Keratinocyte (primary cell): ENCODE data around the gene ANKMY2. TPM values are rescaled to one million over a fixed set of nuclear protein-coding genes. Genes with fewer than 3 reads are reported as not detected.

Experiments used
- DNase-seq: peaks from one replicate; pipeline ENCODE4 v3.0.0-alpha.2; 2011; ENCODE audit warnings: low read depth, missing footprints, low spot score
- FAIRE-seq: peaks from 2 replicates; lab custom pipeline; 2011; peaks lifted over from hg19 to GRCh38; lab: Jason Lieb, UNC
- H2AFZ ChIP-seq: 2 replicates; pipeline ENCODE4 v1.6.0; 2012; ENCODE audit warnings: low read length, control low read depth, inconsistent platforms; ENCODE audit not compliant: control insufficient read depth
- H3K27ac ChIP-seq: 2 replicates; pipeline ENCODE4 v1.5.1; 2011; ENCODE audit warnings: low read length; ENCODE audit not compliant: control insufficient read depth, insufficient read depth
- H3K27me3 ChIP-seq: 3 replicates; pipeline ENCODE4 v1.6.0; 2011; ENCODE audit warnings: low read length; ENCODE audit not compliant: control insufficient read depth, insufficient read depth; ENCODE audit errors: extremely low read depth
- H3K36me3 ChIP-seq, 2 experiments: 2 replicates in 1 of 2; 3 replicates in 1 of 2; pipeline ENCODE4 v1.5.1; 2011; ENCODE audit warnings: low read length in 2 of 2, mild to moderate bottlenecking in 1 of 2; ENCODE audit not compliant: control insufficient read depth in 2 of 2, insufficient read depth in 2 of 2; ENCODE audit errors: extremely low read depth in 1 of 2
- H3K4me1 ChIP-seq: 3 replicates; pipeline ENCODE4 v1.5.1; 2011; ENCODE audit warnings: low read length; ENCODE audit not compliant: control insufficient read depth, insufficient read depth; ENCODE audit errors: extremely low read depth
- H3K4me2 ChIP-seq: 3 replicates; pipeline ENCODE4 v1.6.0; 2011; ENCODE audit warnings: low read depth, low read length; ENCODE audit not compliant: control insufficient read depth, insufficient read depth; ENCODE audit errors: extremely low read depth
- H3K4me3 ChIP-seq, 3 experiments: fragments of 200-600 bp in 1 of 3; sonication (generic) in 1 of 3; 2 replicates in 2 of 3; 3 replicates in 1 of 3; pipeline ENCODE4 v1.5.1; 2011 to 2016; ENCODE audit warnings: low read length in 3 of 3, mild to moderate bottlenecking in 3 of 3, control low read depth in 2 of 3, inconsistent platforms in 1 of 3, low read depth in 1 of 3, mixed read lengths in 1 of 3, mixed run types in 1 of 3, moderate library complexity in 1 of 3; ENCODE audit not compliant: control insufficient read depth in 2 of 3, insufficient read depth in 2 of 3; ENCODE audit errors: extremely low read depth in 1 of 3
- H3K79me2 ChIP-seq: 2 replicates; pipeline ENCODE4 v1.6.0; 2012; ENCODE audit warnings: low read length; ENCODE audit not compliant: control insufficient read depth, insufficient read depth
- H3K9ac ChIP-seq: 3 replicates; pipeline ENCODE4 v1.6.0; 2011; ENCODE audit warnings: low read length; ENCODE audit not compliant: control insufficient read depth, insufficient read depth; ENCODE audit errors: extremely low read depth
- H3K9me1 ChIP-seq: 3 replicates; pipeline ENCODE4 v1.6.0; 2011; ENCODE audit warnings: low read length; ENCODE audit not compliant: control insufficient read depth, insufficient read depth; ENCODE audit errors: extremely low read depth
- H3K9me3 ChIP-seq: 2 replicates; pipeline ENCODE4 v1.5.1; 2012; ENCODE audit warnings: low read depth, low read length; ENCODE audit not compliant: control insufficient read depth
- H4K20me1 ChIP-seq: 3 replicates; pipeline ENCODE4 v1.6.0; 2011; ENCODE audit warnings: low read length; ENCODE audit not compliant: control insufficient read depth, insufficient read depth; ENCODE audit errors: extremely low read depth
- CTCF ChIP-seq, 3 experiments: IDR thresholded peaks in 1 of 3; conservative IDR thresholded peaks in 1 of 3; optimal IDR thresholded peaks in 1 of 3; 2 replicates in 2 of 3; 3 replicates in 1 of 3; pipeline versions ENCODE3 to v1.5.1; 2011; ENCODE audit warnings: low read length in 3 of 3, mild to moderate bottlenecking in 3 of 3, moderate library complexity in 2 of 3, control low read depth in 1 of 3, inconsistent platforms in 1 of 3; ENCODE audit not compliant: insufficient read depth in 2 of 3; ENCODE audit errors: extremely low read depth in 1 of 3
- EZH2 ChIP-seq: IDR thresholded peaks from one replicate; pipeline ENCODE4 v1.6.1; 2012; ENCODE audit warnings: inconsistent platforms, mild to moderate bottlenecking, low read length, moderate library complexity
- dilution Hi-C: fragments of 300-500 bp; cut with MboI; formaldehyde crosslinking; loops from one replicate; pipeline ENCODE4 v1.7.0; 2020; ENCODE audit warnings: low sequenced_read_pairs; ENCODE audit not compliant: extremely low pct_ligation_motif_present
- polyA plus RNA-seq, 5 experiments: library from polyadenylated mRNA; depleted of rRNA in 3 of 5; stranded (reverse) in 3 of 5; stranded (forward) in 1 of 5; unstranded in 1 of 5; fragments of >200 nt; gene quantifications; 1 replicate in 1 of 5; 2 replicates in 3 of 5; 3 replicates in 1 of 5; pipeline versions ENCODE4 v1.2.1 to v1.2.3, GENCODE V29; 2011 to 2012; ENCODE audit warnings: missing spikeins in 2 of 5, low read depth in 1 of 5, low replicate concordance in 1 of 5

ANKMY2 gene
- polyA plus RNA-seq, 1 donor (not counting 4 experiments of a cell fraction or from before 2014, with no cell fraction given) = 13.3 TPM

DNA sequence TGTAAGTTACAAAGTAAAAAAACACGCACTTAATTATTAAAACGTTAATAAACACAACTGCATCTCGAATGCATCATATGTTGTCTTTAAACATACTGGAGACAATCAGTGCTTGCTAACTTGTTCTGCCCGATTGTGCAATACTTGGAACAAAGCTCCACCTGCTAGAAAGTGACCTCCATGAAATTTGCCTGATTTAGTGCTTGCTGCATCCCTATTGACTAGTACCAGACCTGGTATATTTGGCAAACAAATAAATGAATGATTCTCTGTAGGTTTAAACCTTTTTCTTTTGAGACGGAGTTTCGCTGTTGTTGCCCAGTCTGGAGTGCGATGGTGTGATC, 6.7 kb upstream of the ANKMY2 start:
- H3K9me3 ChIP-seq = no peaks in the 10 kb centered on the region
- no peak overlapping the region for H3K9ac ChIP-seq
- peak overlapping the region; percentile 27 for H3K27ac ChIP-seq
- no peaks in the 10 kb centered on the region for H3K36me3 ChIP-seq
- H3K9me1 ChIP-seq = no peaks in the 10 kb centered on the region
- H4K20me1 ChIP-seq = peaks cover 6% of the 10 kb centered on the region
- peaks cover 90% of the 10 kb centered on the region for H3K79me2 ChIP-seq
- H3K4me3 ChIP-seq = no peak overlapping the region
- DNase-seq (no peak), FAIRE-seq (no peak)
- peaks cover 61% of the 10 kb centered on the region for H3K4me1 ChIP-seq
- H3K4me2 ChIP-seq = no peak overlapping the region
- TF ChIP-seq CTCF (optimal IDR thresholded peaks at IDR 0.05 in 1 of 3, IDR thresholded peaks at IDR 0.05 in 1 of 3, conservative IDR thresholded peaks at IDR 0.05 in 1 of 3; ENCODE audit: extremely low read depth in 1 of 3, insufficient read depth in 2 of 3, low read length in 3 of 3) = no peak
- TF ChIP-seq EZH2 = no peak
- H3K27me3 ChIP-seq = no peaks in the 10 kb centered on the region
- dilution Hi-C loops = no loop called here
- no peak overlapping the region for H2AFZ ChIP-seq

DNA sequence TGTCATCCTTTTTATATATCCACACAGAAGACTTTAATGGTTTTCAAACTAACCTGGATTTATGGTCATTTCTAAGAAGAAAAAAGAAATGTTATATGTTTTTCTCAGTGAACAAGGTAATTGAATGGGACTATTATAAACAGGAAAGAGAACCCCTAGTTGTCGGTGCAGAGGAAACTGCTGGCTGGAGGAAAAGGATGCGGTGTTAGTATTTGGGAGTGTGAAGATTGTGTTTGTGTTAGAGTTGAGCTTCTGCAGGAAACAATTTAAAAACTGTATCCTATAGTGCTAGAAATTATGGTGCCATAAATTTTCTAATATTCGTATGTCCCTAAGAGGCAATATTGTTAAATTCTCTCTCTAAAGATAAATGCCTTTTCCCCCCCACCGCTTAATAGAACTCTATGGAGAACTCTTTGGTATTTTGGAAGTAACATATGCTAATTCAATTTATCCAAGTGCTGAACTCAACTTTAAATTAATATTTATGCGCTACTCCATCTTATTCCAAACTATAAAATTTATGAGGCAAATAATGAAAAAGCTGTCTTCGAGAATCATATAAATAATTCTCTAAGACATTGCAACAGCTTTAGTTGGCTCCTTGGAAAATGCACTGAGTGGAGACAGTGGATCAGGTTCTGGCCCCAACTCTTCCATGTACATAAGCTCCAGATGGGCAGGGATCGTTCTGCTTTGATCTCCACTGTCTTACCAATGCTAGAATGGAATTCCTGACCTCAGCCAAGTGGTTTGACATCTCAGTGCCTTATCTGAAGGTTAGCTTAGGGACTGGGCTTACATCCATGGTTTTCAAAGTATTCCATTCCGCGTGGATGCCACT, 6.1 kb upstream of the ANKMY2 start:
- no peak overlapping the region for H3K27ac ChIP-seq
- peaks cover 6% of the 10 kb centered on the region for H4K20me1 ChIP-seq
- H3K4me2 ChIP-seq = no peak overlapping the region
- H3K36me3 ChIP-seq = no peaks in the 10 kb centered on the region
- dilution Hi-C loops = no loop called here
- no peak overlapping the region for H3K9ac ChIP-seq
- peaks cover 61% of the 10 kb centered on the region for H3K4me1 ChIP-seq
- H3K9me3 ChIP-seq = no peaks in the 10 kb centered on the region
- H3K4me3 ChIP-seq = no peak overlapping the region
- no peak overlapping the region for H2AFZ ChIP-seq
- DNase-seq = no peak
- no peaks in the 10 kb centered on the region for H3K9me1 ChIP-seq
- FAIRE-seq = peak; percentile 17
- no peak for TF ChIP-seq CTCF (optimal IDR thresholded peaks at IDR 0.05 in 1 of 3, IDR thresholded peaks at IDR 0.05 in 1 of 3, conservative IDR thresholded peaks at IDR 0.05 in 1 of 3; ENCODE audit: extremely low read depth in 1 of 3, insufficient read depth in 2 of 3, low read length in 3 of 3)
- no peak for TF ChIP-seq EZH2
- no peaks in the 10 kb centered on the region for H3K27me3 ChIP-seq
- peaks cover 90% of the 10 kb centered on the region for H3K79me2 ChIP-seq
